Stomach smooth muscle (tissue), 2 donors: ENCODE results near the gene DCP2.

ENCODE experiments used
- H3K27ac ChIP-seq: one replicate; pipeline ENCODE4 v1.7.0; 2013; ENCODE audit warnings: mild to moderate bottlenecking, low read length, inconsistent platforms
- H3K27me3 ChIP-seq, 2 donors: one replicate each; pipeline ENCODE4 v1.7.0; 2013; ENCODE audit warnings: low read length in 2 of 2; ENCODE audit not compliant: insufficient read depth in 2 of 2, control insufficient read depth in 1 of 2
- H3K36me3 ChIP-seq, 2 donors: one replicate each; pipeline ENCODE4 v1.7.0; 2013; ENCODE audit warnings: low read length in 2 of 2; ENCODE audit not compliant: control insufficient read depth in 2 of 2, insufficient read depth in 2 of 2
- H3K4me1 ChIP-seq: one replicate; pipeline ENCODE4 v1.7.0; 2013; ENCODE audit warnings: low read length; ENCODE audit not compliant: control insufficient read depth, insufficient read depth
- H3K4me3 ChIP-seq, 2 donors: one replicate each; pipeline ENCODE4 v1.7.0; 2013; ENCODE audit warnings: low read length in 2 of 2
- H3K9ac ChIP-seq, 2 donors: one replicate each; pipeline ENCODE4 v1.7.0; 2013; ENCODE audit warnings: low read length in 2 of 2, mild to moderate bottlenecking in 1 of 2
- H3K9me3 ChIP-seq, 2 donors: one replicate each; pipeline ENCODE4 v1.7.0; 2013; ENCODE audit warnings: low read length in 2 of 2; ENCODE audit not compliant: control insufficient read depth in 2 of 2
- donor health status: healthy.
- donor health status: Pancreatic carcinoma.

Gene DCP2

DNA sequence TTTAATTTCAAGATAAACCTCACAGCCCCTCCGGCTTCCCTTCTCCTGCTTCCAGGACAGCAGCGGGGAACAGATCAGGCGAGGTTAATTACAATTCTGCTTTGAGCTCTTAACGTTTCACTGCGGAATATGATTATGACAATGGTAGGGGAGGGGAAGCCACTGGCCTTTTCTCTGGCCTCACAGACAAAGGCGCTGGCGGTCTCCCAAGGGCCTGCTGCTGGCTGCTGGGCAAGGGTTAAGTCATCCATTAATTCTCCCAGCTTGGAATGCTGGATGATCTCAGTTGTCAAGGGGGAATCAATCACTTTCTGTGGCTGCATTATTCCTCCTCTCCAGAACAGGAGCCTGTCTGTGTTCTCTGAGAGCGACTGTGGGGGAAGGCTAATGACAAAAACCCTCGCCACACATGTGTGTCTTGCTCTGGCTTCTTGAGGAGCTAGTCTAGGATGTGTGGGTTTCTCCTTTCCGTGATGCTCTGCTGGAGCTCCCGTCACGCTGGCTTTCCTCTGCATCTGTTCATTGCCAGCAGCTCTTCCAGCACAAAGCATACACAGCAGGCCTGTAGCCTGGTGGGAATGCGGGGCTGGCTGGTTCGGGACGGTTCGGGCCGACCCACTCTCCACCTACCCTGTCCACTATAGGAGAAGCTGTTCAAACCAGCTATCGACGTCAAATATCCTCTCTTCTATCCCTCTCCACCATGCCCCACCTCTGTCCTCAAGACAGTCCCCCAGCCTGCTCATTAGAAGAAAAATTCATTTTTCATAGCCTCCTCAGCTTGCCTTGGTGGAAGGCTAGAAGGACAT, 82.8 kb downstream of the DCP2 start:
- no peak overlapping the region for H3K9ac ChIP-seq
- no peaks in the 10 kb centered on the region for H3K27me3 ChIP-seq
- H3K36me3 ChIP-seq: peaks cover 3 to 16% of the 10 kb centered on the region in 2 donors
- no peaks in the 10 kb centered on the region for H3K9me3 ChIP-seq
- peak overlapping the region; percentile 6 for H3K27ac ChIP-seq
- H3K4me3 ChIP-seq: peak overlapping the region in 1 of 2 donors; percentile 15
- peaks cover 16% of the 10 kb centered on the region for H3K4me1 ChIP-seq

DNA sequence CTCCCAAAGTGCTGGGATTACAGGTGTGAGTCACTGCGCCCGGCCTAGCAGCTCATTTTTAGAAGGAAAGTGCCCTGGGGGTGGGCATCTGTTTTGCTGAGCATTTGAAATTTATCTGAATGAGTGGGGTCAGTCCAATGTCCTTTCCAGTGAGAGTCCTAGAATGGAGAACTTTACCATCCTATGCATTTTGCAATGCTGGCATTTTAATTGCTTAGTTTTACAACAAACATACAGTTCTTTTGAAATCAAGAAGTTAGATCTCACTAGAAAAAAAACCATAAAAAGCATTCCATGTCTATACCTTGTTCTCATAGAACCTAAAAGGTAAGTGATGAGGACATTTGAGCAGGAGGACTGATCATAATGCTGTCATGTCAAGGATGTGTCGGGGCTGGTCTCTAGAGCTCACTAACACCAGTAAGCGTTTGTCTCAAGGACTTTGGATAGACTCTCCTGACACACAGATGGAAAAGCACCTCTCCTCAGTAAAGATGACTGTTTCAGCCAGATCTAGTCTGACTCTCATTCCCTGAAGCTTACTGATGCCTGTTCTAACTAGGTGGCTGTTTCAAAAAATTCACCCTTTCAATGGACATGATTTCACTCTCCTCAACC, 83.9 kb downstream of the DCP2 start:
- H3K27me3 ChIP-seq: no peaks in the 10 kb centered on the region
- no peak overlapping the region for H3K4me3 ChIP-seq
- peaks cover 3 to 19% of the 10 kb centered on the region in 2 donors for H3K36me3 ChIP-seq
- peaks cover 16% of the 10 kb centered on the region for H3K4me1 ChIP-seq
- H3K27ac ChIP-seq: no peak overlapping the region
- no peak overlapping the region for H3K9ac ChIP-seq
- no peaks in the 10 kb centered on the region for H3K9me3 ChIP-seq

DNA sequence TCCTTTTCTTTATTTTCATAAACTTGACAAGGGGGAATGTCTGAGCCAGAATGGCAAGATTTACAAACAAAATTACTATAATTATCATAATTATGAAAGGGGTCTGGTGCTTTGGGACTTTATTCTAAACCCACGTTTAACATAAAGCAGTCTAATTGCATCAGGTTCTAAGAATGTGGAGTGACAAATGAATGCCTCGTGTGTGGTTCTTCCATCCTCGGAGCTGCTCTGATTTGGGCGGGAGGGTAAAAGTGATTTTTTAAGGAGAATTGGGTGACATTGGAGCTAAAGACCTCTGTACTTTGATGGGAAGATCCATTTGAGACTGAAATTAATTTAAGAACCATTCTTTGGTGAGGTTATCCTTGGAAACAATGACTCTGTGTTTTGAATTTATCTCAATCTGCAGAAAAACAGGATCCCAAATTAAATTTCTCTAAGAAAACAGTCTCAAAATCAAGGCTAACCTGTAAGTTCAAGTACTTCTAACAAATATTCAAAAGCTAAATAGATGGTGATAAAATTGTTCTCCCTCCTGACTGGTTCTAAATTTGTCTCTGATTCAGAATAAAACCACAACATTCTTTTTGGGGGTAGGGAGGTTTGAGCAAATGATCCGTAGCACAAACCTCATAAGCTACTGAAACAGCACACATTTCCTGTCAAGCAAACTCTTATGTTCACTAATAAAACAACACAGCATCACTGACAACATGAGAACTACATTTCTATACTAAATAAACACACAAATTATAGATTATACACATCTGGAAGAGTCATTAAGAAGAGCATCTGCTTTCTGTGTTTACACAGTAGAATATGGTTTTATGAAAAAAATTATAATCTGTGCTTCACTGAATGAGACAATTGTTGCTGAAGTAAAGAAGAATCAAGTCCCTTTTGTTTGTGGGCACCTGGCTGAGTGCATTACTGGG, 85.5 kb downstream of the DCP2 start:
- no peak overlapping the region for H3K4me3 ChIP-seq

GRCh38 chr5:113062869-113063508, 86.4 kb downstream of the DCP2 start:
- Histone ChIP-seq H3K36me3 (peaks cover 3 to 23% of the 10 kb centered on the region in 2 donors), H3K27me3 (no peaks in the 10 kb centered on the region), H3K4me1 (peaks cover 21% of the 10 kb centered on the region), H3K4me3 (no peak overlapping the region), H3K9me3 (no peaks in the 10 kb centered on the region), H3K27ac (no peak overlapping the region), H3K9ac (no peak overlapping the region)

More for the DNA sequence above, 85.5 kb downstream of the DCP2 start:
- H3K27ac ChIP-seq: no peak overlapping the region
- no peaks in the 10 kb centered on the region for H3K9me3 ChIP-seq
- H3K4me1 ChIP-seq: peaks cover 16% of the 10 kb centered on the region
- H3K27me3 ChIP-seq: no peaks in the 10 kb centered on the region
- H3K36me3 ChIP-seq: peaks cover 3 to 23% of the 10 kb centered on the region in 2 donors
- H3K9ac ChIP-seq: no peak overlapping the region

DNA sequence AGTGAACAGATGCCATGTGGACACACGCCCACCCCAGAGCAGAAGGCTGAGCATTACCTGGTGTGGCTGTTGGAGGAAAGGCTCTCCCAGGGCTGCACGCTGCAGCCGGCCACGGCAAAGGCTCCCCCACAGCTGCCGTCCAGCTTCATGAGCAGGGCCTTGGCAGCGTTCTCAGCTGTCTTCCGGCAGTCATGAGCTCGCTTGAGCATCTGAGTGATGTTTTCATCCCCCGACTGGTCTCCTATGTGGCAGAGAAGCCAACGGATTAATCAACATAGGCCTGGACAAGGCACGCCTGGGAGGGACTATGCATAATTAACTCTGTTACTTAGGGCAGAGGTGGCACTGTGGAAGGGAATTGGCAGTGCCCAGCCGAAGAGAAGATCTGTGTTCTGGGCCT, 87.3 kb downstream of the DCP2 start:
- H3K27ac ChIP-seq: no peak overlapping the region
- H3K27me3 ChIP-seq: no peaks in the 10 kb centered on the region
- no peaks in the 10 kb centered on the region for H3K9me3 ChIP-seq
- H3K4me3 ChIP-seq: no peak overlapping the region
- H3K36me3 ChIP-seq: peaks cover 3 to 23% of the 10 kb centered on the region in 2 donors
- H3K9ac ChIP-seq: no peak overlapping the region
- peaks cover 23% of the 10 kb centered on the region for H3K4me1 ChIP-seq

DNA sequence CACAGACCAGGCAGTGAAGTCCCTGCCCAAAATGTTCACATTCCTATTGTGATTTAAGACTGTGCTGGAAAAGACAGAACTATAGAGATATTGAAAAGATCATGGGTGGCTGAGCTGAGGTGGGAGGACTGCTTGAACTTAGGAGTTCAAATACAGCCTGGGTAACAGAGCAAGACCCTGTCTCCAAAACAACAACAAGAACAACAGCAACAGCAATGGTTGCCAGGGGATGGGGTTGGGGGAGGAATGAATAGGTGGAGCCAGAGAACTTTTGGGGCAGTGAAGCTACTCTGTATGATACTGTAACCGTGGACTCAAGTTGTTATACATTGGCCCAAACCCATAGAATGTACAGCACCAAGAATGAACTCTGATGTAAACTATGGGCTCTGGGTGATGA, 88.2 kb downstream of the DCP2 start:
- H3K4me3 ChIP-seq: no peak overlapping the region
- H3K4me1 ChIP-seq: peaks cover 14% of the 10 kb centered on the region
- H3K36me3 ChIP-seq: peaks cover 3 to 23% of the 10 kb centered on the region in 2 donors
- H3K27ac ChIP-seq: no peak overlapping the region
- H3K27me3 ChIP-seq: no peaks in the 10 kb centered on the region
- no peaks in the 10 kb centered on the region for H3K9me3 ChIP-seq
- no peak overlapping the region for H3K9ac ChIP-seq

DNA sequence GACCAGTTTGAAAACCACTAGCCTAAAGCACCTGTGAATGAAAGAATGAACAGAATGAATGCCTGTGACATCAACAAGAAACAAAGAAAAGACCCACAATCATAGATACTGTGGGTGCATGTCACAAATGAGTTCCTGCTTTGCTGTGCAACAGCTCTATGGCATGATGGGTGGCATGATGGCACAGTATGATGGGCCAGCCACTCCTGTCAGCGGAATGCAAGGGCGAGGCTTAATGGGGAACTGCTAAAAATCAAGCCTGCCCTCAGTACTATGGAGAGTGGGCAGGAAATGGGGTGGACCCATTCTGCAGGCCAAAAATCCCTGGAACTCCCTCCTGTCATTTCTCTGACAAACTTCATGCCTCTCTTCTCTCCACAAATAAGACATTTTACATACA, 89.0 kb downstream of the DCP2 start:
- no peaks in the 10 kb centered on the region for H3K27me3 ChIP-seq
- H3K27ac ChIP-seq: no peak overlapping the region
- H3K4me3 ChIP-seq: no peak overlapping the region
- peaks cover 3 to 23% of the 10 kb centered on the region in 2 donors for H3K36me3 ChIP-seq
- H3K4me1 ChIP-seq: peaks cover 13% of the 10 kb centered on the region
- no peak overlapping the region for H3K9ac ChIP-seq
- no peaks in the 10 kb centered on the region for H3K9me3 ChIP-seq

DNA sequence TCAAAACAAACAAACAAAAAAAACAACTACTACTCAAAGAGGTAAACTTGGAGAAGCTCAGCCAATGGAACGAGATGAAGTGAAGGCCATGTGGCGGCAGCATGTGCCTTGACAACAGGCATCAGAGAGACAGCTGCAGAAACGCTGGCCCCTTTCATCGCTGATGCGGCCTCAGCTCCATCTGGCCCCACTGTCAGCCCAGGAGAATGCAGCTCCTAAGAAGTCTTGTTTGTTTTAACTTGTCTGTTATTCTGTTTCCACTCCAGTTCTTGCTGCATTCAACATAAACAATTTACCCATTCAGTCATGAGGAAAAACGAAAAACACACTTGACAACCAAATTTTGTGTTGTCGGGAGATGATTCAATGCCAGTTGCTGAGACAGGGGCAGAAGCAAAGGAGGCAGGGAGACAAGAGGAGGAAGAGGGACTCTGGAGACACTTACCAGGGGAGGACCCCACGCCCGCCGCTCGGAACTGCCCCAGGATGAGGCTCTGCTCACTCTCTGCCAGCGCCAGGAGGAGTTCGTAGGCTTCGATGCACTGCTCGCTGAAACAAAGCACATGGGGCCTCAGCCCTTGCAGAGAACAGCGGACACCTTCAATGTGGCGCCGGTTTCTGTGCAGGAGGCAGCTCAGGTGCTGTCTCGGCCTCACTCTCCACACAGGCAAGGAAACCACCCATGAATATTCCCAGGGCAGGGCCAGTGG, 91.2 kb downstream of the DCP2 start:
- Histone ChIP-seq H3K4me1 (peaks cover 13% of the 10 kb centered on the region), H3K9ac (no peak overlapping the region), H3K9me3 (no peaks in the 10 kb centered on the region), H3K36me3 (peaks cover 3 to 25% of the 10 kb centered on the region in 2 donors), H3K27ac (no peak overlapping the region), H3K4me3 (no peak overlapping the region), H3K27me3 (no peaks in the 10 kb centered on the region)

DNA sequence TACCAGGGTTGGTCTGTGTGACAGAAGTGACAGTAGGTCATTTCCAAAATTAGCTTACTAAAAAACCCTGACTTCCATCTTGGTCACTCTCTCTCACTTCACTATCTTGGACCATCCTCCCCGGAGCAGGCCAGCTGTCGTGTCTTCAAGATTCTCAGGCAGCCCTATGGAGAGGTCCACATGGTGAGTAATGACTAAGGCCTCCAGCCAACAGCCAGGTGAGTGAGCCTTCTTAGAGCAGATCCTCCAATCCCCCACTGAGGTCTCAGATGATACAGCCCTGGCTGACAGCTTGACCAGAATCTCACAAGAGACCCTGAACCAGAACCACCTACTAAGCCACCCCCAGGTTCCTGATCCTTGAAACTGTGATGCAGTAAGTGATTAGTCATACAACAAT, 92.0 kb downstream of the DCP2 start:
- Histone ChIP-seq H3K36me3 (peaks cover 0 to 19% of the 10 kb centered on the region in 2 donors), H3K27me3 (no peaks in the 10 kb centered on the region), H3K9me3 (no peaks in the 10 kb centered on the region), H3K4me1 (peaks cover 13% of the 10 kb centered on the region), H3K4me3 (no peak overlapping the region), H3K27ac (no peak overlapping the region), H3K9ac (no peak overlapping the region)
